SK-N-SH treated with all-trans-retinoic acid at 6 μM for 48 hours (cell line): Measurements from ENCODE around the gene SAFB2.

ENCODE experiments used
- ATAC-seq: fragments of 200-7000 bp; cut with Tn5 transposase; 3 replicates; pipeline ENCODE4 v1.9.1; 2020; ENCODE audit warnings: mild to moderate bottlenecking, moderate library complexity
- ARNTL ChIP-seq: fragments of 450-650 bp; formaldehyde crosslinking; IDR thresholded peaks from 2 replicates; pipeline ENCODE4 v1.5.0; 2020; ENCODE audit warnings: low read depth, mild to moderate bottlenecking, moderate library complexity, borderline replicate concordance
- BACH2 ChIP-seq: fragments of 250-450 bp; sonication (Bioruptor Pico); IDR thresholded peaks from 2 replicates; pipeline ENCODE4 v1.9.0; 2021; ENCODE audit warnings: mild to moderate bottlenecking, borderline replicate concordance
- CSDC2 ChIP-seq: fragments of 250-450 bp; sonication (Bioruptor Pico); IDR thresholded peaks from 2 replicates; pipeline ENCODE4 v1.5.0; 2020; ENCODE audit warnings: mild to moderate bottlenecking, moderate library complexity
- ESRRG ChIP-seq: fragments of 250-450 bp; sonication (Bioruptor Pico); IDR thresholded peaks from 2 replicates; pipeline ENCODE4 v1.6.1; 2021; ENCODE audit warnings: mild to moderate bottlenecking
- GLIS3 ChIP-seq: fragments of 250-450 bp; sonication (Bioruptor Pico); IDR thresholded peaks from 2 replicates; pipeline ENCODE4 v1.5.0; 2020; ENCODE audit warnings: mild to moderate bottlenecking, moderate library complexity
- ISL1 ChIP-seq: fragments of 250-450 bp; sonication (Bioruptor Pico); IDR thresholded peaks from 2 replicates; pipeline ENCODE4 v2.1.2; 2022; ENCODE audit warnings: mild to moderate bottlenecking, moderate library complexity
- OSR1 ChIP-seq: fragments of 250-450 bp; sonication (Bioruptor Pico); IDR thresholded peaks from 2 replicates; pipeline ENCODE4 v1.8.0; 2022; ENCODE audit warnings: moderate library complexity, mild to moderate bottlenecking, inconsistent platforms
- PPARA ChIP-seq: fragments of 250-450 bp; sonication (Bioruptor Pico); IDR thresholded peaks from 2 replicates; pipeline ENCODE4 v1.5.0; 2020; ENCODE audit warnings: mild to moderate bottlenecking, borderline replicate concordance
- SNAI2 ChIP-seq: fragments of 250-450 bp; sonication (Bioruptor Pico); IDR thresholded peaks from 2 replicates; pipeline ENCODE4 v1.5.0; 2020; ENCODE audit warnings: mild to moderate bottlenecking, moderate library complexity
- TCF4 ChIP-seq: fragments of 250-450 bp; sonication (Bioruptor Pico); IDR thresholded peaks from 2 replicates; pipeline ENCODE4 v1.8.0; 2021; ENCODE audit warnings: mild to moderate bottlenecking, moderate library complexity, borderline replicate concordance
- TOX ChIP-seq: fragments of 250-450 bp; sonication (Bioruptor Pico); IDR thresholded peaks from 2 replicates; pipeline ENCODE4 v1.8.0; 2021; ENCODE audit warnings: mild to moderate bottlenecking, moderate library complexity, borderline replicate concordance
- ZC3H10 ChIP-seq: fragments of 250-450 bp; sonication (Bioruptor Pico); IDR thresholded peaks from 2 replicates; pipeline ENCODE4 v1.5.1; 2021; ENCODE audit warnings: mild to moderate bottlenecking, moderate library complexity
- ZFP3 ChIP-seq: fragments of 250-450 bp; sonication (Bioruptor Pico); IDR thresholded peaks from 2 replicates; pipeline ENCODE4 v1.5.0; 2020; ENCODE audit warnings: mild to moderate bottlenecking, moderate library complexity
- ZFP30 ChIP-seq: fragments of 450-650 bp; formaldehyde crosslinking; IDR thresholded peaks from 2 replicates; pipeline ENCODE4 v1.5.0; 2022; ENCODE audit warnings: mild to moderate bottlenecking, moderate library complexity
- ZNF565 ChIP-seq: fragments of 450-650 bp; formaldehyde crosslinking; conservative IDR thresholded peaks from 2 replicates; pipeline ENCODE4 v1.5.0; 2020; ENCODE audit warnings: low read depth, mild to moderate bottlenecking, moderate library complexity
- TF ChIP-seq, protein P1 (sequence below): fragments of 250-450 bp; sonication (Bioruptor Pico); IDR thresholded peaks from 2 replicates; pipeline ENCODE4 v1.5.0; 2020; ENCODE audit warnings: mild to moderate bottlenecking, moderate library complexity
- TF ChIP-seq, protein P2 (sequence below): fragments of 250-450 bp; sonication (Bioruptor Pico); IDR thresholded peaks from 2 replicates; pipeline ENCODE4 v1.5.1; 2021; ENCODE audit warnings: mild to moderate bottlenecking, moderate library complexity
- TF ChIP-seq, protein P3 (sequence below): fragments of 250-450 bp; sonication (Bioruptor Pico); IDR thresholded peaks from 2 replicates; pipeline ENCODE4 v1.5.1; 2020; ENCODE audit warnings: low read depth, mild to moderate bottlenecking, moderate library complexity
- TF ChIP-seq, protein P4 (sequence below): fragments of 250-450 bp; sonication (Bioruptor Pico); IDR thresholded peaks from 2 replicates; pipeline ENCODE4 v1.8.0; 2021; ENCODE audit warnings: low read depth, mild to moderate bottlenecking, moderate library complexity, borderline replicate concordance

SAFB2 gene

DNA sequence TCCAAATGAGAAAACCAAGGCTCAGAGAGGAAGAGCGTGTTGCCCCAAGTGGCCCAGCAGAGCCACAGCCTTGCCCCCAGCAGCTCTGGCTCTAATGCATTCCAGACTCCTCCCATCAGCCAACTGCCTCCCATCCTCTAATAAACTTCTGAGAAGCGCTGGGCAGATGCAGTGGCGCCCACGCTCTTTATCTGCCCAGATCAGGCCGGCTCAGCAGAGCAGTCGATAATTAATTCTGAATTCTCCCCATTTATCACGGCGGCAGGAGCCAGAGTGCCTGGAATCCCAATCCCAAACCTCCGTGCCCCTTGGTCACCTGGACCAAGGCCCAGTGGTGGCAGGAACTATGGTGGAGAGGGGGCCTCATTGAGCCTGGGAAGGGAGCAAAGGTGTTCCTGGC lies 68.7 kb downstream of the SAFB2 start:
- ATAC-seq: peak; percentile 65
- TF ChIP-seq ISL1 (CRISPR knock-in tag) (no peak), PPARA (CRISPR knock-in tag) (no peak), SNAI2 (CRISPR knock-in tag) (no peak), ARNTL (no peak), TOX (CRISPR knock-in tag) (no peak), CSDC2 (CRISPR knock-in tag) (no peak), OSR1 (CRISPR knock-in tag) (no peak), TCF4 (CRISPR knock-in tag) (peak; percentile 41)
- TF ChIP-seq, protein P1, sequence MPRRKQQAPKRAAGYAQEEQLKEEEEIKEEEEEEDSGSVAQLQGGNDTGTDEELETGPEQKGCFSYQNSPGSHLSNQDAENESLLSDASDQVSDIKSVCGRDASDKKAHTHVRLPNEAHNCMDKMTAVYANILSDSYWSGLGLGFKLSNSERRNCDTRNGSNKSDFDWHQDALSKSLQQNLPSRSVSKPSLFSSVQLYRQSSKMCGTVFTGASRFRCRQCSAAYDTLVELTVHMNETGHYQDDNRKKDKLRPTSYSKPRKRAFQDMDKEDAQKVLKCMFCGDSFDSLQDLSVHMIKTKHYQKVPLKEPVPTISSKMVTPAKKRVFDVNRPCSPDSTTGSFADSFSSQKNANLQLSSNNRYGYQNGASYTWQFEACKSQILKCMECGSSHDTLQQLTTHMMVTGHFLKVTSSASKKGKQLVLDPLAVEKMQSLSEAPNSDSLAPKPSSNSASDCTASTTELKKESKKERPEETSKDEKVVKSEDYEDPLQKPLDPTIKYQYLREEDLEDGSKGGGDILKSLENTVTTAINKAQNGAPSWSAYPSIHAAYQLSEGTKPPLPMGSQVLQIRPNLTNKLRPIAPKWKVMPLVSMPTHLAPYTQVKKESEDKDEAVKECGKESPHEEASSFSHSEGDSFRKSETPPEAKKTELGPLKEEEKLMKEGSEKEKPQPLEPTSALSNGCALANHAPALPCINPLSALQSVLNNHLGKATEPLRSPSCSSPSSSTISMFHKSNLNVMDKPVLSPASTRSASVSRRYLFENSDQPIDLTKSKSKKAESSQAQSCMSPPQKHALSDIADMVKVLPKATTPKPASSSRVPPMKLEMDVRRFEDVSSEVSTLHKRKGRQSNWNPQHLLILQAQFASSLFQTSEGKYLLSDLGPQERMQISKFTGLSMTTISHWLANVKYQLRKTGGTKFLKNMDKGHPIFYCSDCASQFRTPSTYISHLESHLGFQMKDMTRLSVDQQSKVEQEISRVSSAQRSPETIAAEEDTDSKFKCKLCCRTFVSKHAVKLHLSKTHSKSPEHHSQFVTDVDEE (CRISPR knock-in tag): peak; percentile 39; the same call in 1 of the 2 replicates

DNA sequence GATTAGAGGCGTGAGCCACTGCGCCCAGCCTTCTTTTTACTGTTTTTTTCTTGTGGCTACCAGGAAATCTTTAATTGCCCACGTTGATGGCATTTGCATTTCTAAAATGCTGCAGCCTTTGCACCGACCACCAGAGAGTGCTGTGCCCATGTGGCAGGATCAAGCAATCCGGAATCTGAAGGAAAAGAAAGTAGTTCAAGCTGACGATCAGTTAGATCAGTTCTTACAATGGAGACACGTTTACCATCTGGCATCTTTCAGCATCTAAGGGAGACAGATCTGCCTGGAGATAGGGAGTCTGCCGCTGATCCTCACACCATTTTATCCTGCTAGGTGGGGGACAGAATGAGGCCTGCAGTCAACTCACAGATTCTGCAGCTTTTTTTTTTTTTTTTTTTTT lies 74.7 kb downstream of the SAFB2 start:
- TF ChIP-seq CSDC2 (CRISPR knock-in tag) (no peak), BACH2 (no peak), ISL1 (CRISPR knock-in tag) (no peak), OSR1 (CRISPR knock-in tag) (no peak), ZC3H10 (CRISPR knock-in tag) (no peak), ARNTL (no peak), GLIS3 (CRISPR knock-in tag) (no peak), PPARA (CRISPR knock-in tag) (no peak), ESRRG (no peak), ZFP3 (CRISPR knock-in tag) (no peak), ZFP30 (CRISPR knock-in tag) (no peak), ZNF565 (CRISPR knock-in tag) (no peak), TOX (CRISPR knock-in tag) (no peak)
- TF ChIP-seq, protein P2, sequence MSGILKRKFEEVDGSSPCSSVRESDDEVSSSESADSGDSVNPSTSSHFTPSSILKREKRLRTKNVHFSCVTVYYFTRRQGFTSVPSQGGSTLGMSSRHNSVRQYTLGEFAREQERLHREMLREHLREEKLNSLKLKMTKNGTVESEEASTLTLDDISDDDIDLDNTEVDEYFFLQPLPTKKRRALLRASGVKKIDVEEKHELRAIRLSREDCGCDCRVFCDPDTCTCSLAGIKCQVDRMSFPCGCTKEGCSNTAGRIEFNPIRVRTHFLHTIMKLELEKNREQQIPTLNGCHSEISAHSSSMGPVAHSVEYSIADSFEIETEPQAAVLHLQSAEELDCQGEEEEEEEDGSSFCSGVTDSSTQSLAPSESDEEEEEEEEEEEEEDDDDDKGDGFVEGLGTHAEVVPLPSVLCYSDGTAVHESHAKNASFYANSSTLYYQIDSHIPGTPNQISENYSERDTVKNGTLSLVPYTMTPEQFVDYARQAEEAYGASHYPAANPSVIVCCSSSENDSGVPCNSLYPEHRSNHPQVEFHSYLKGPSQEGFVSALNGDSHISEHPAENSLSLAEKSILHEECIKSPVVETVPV (CRISPR knock-in tag): no peak
- TF ChIP-seq, protein P3, sequence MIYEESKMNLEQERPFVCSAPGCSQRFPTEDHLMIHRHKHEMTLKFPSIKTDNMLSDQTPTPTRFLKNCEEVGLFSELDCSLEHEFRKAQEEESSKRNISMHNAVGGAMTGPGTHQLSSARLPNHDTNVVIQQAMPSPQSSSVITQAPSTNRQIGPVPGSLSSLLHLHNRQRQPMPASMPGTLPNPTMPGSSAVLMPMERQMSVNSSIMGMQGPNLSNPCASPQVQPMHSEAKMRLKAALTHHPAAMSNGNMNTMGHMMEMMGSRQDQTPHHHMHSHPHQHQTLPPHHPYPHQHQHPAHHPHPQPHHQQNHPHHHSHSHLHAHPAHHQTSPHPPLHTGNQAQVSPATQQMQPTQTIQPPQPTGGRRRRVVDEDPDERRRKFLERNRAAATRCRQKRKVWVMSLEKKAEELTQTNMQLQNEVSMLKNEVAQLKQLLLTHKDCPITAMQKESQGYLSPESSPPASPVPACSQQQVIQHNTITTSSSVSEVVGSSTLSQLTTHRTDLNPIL (CRISPR knock-in tag): no peak
- TF ChIP-seq, protein P4, sequence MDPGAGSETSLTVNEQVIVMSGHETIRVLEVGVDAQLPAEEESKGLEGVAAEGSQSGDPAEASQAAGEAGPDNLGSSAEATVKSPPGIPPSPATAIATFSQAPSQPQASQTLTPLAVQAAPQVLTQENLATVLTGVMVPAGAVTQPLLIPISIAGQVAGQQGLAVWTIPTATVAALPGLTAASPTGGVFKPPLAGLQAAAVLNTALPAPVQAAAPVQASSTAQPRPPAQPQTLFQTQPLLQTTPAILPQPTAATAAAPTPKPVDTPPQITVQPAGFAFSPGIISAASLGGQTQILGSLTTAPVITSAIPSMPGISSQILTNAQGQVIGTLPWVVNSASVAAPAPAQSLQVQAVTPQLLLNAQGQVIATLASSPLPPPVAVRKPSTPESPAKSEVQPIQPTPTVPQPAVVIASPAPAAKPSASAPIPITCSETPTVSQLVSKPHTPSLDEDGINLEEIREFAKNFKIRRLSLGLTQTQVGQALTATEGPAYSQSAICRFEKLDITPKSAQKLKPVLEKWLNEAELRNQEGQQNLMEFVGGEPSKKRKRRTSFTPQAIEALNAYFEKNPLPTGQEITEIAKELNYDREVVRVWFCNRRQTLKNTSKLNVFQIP (CRISPR knock-in tag): no peak
- peak; percentile 65 for ATAC-seq

DNA sequence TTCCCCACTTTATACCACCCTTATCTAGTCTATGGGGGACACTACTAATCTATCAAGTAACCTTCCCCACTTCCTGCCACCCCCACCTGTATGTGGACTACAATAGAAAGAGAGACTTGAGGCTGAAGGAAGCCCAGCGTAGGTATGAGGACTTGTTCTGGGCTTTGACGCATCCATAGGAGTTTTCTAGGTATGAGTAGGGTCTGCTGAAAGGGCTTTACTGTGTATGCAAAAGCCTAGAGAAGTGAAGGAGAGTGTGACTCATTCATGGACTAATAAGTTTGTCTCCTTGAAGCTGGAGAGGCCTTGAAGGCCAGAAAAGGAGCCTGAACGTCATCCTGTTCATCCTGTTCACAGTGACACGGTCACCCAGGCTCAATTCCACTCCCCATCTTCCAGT lies 76.6 kb downstream of the SAFB2 start:
- ATAC-seq: no peak
- TF ChIP-seq, protein P4 (CRISPR knock-in tag): no peak
- TF ChIP-seq ZFP3 (CRISPR knock-in tag) (peak; percentile 97), OSR1 (CRISPR knock-in tag) (no peak)

DNA sequence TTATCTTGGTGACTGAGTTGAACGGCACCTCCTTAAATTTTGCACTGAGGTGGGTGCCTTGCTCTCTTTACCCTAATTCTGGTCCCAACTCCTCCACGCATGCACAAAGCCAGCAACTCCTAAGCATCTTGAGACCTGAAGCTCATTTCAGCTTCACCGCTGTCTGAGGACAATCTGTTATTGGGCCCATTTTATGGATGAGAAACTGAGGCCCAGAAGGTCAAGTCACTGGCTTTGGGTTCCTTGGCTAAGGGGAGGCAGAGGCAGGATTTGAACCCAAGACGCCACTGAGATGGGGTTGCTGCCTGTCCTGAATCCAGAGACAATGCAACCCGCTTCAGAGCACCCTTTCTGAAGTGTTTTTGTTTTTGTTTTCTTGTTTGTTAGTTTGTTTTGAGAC lies 77.5 kb downstream of the SAFB2 start:
- TF ChIP-seq ISL1 (CRISPR knock-in tag) (no peak), ZFP30 (CRISPR knock-in tag) (no peak), ZFP3 (CRISPR knock-in tag) (no peak), ESRRG (no peak), ARNTL (no peak), ZC3H10 (CRISPR knock-in tag) (no peak)
- TF ChIP-seq, protein P1 (CRISPR knock-in tag): no peak
- no peak for ATAC-seq
